GM21526 (cell line): ENCODE measurements around the gene ZBTB48.
"Not testable (repeated sequence)": the region's sequence is repeated elsewhere in the genome, so short reads cannot be mapped to it uniquely, and the experiment has no call there.

Experiments used
- ATAC-seq: cut with Tn5 transposase; IDR thresholded peaks from one replicate; pipeline ENCODE4 v1.9.1; 2021; ENCODE audit warnings: moderate library complexity; ENCODE audit not compliant: unreplicated experiment, low FRiP score

ZBTB48 gene

GRCh38 chr1:6590046-6590445, 10.3 kb downstream of the ZBTB48 start:
- ATAC-seq = no peak

GRCh38 chr1:6591222-6591621, 11.4 kb downstream of the ZBTB48 start:
- no peak for ATAC-seq

- no peak for ATAC-seq
Measured at GRCh38 chr1:6591644-6592043, 11.8 kb downstream of the ZBTB48 start.

GRCh38 chr1:6592441-6592840, 12.6 kb downstream of the ZBTB48 start:
- ATAC-seq = no peak

GRCh38 chr1:6592865-6593593, 13.2 kb downstream of the ZBTB48 start:
- no peak for ATAC-seq

- ATAC-seq = no peak
Measured at GRCh38 chr1:6593810-6594209, 14.0 kb downstream of the ZBTB48 start.

GRCh38 chr1:6594977-6595740, 15.4 kb downstream of the ZBTB48 start:
- ATAC-seq = no peak

GRCh38 chr1:6596351-6596750, 16.6 kb downstream of the ZBTB48 start:
- no peak for ATAC-seq

- ATAC-seq = no peak
Measured at GRCh38 chr1:6596886-6597776, 17.3 kb downstream of the ZBTB48 start.

- no peak for ATAC-seq
Measured at GRCh38 chr1:6597777-6598131, 18.0 kb downstream of the ZBTB48 start.

- no peak for ATAC-seq
Measured at GRCh38 chr1:6599141-6599975, 19.6 kb downstream of the ZBTB48 start.

GRCh38 chr1:6599991-6600390, 20.2 kb downstream of the ZBTB48 start:
- not testable (repeated sequence) for ATAC-seq

GRCh38 chr1:6600410-6601048, 20.7 kb downstream of the ZBTB48 start:
- no peak for ATAC-seq

- ATAC-seq = no peak
Measured at GRCh38 chr1:6601049-6601922, 21.5 kb downstream of the ZBTB48 start.

- no peak for ATAC-seq
Measured at GRCh38 chr1:6601923-6602668, 22.3 kb downstream of the ZBTB48 start.

- ATAC-seq = peak; percentile 40
Measured at GRCh38 chr1:6602669-6603237, 23.0 kb downstream of the ZBTB48 start, which contains the start of gene KLHL21. Gene KLHL21 (minus strand): TSS chr1:6602869. CDS start chr1:6602817, 52 bp downstream.

GRCh38 chr1:6603238-6603914, 23.6 kb downstream of the ZBTB48 start:
- peak; percentile 27 for ATAC-seq
